ENCODE data around the gene LRRFIP1.

DNA sequence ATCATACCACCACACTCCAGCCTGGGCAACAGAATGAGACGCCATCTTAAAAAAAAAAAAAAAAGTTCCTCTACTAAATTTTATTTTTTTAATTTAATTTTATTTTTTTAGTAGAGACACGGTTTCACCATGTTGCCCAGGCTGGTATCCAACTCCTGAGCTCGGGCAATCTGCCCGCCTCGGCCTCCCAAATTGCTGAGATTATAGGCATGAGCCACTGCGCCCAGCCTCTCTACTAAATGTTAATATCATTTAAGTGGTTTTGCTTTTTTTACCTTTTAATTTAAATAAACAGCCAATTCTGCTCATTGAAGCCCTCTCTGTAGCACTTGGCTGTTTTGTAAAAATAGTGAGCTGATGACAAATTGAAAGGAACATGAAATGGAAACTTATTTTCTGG lies 46.1 kb upstream of the LRRFIP1 start:
- TF ChIP-seq EZH2phosphoT487 (IDR thresholded peaks at IDR 0.05; ENCODE audit: low read length) = no peak
- TF ChIP-seq EZH2 (optimal IDR thresholded peaks at IDR 0.05; ENCODE audit: low read depth, low read length) = no peak

Measured in MM.1S (cell line).